Astrocyte (in vitro differentiated cells and primary cell): Measurements from ENCODE around the gene SPATA31E1. TPM values are rescaled to one million over a fixed set of nuclear protein-coding genes. Genes with fewer than 3 reads are reported as not detected.
A peak's percentile ranks its signal among the peaks of the same experiment; 100 is the strongest.

Source experiments
- DNase-seq: peaks from one replicate; pipeline ENCODE4 v3.0.0-alpha.2; 2010; ENCODE audit warnings: low read depth
- FAIRE-seq: peaks from 2 replicates; lab custom pipeline; 2011; peaks lifted over from hg19 to GRCh38; lab: Jason Lieb, UNC
- H2AFZ ChIP-seq: 2 replicates; pipeline ENCODE4 v1.6.0; 2012; ENCODE audit warnings: low read depth, low read length, inconsistent platforms
- H3K27ac ChIP-seq: 2 replicates; pipeline ENCODE4 v1.5.1; 2011; ENCODE audit warnings: low read depth, low read length, inconsistent platforms
- H3K27me3 ChIP-seq: 2 replicates; pipeline ENCODE4 v1.6.0; 2011; ENCODE audit warnings: low read length, inconsistent platforms; ENCODE audit not compliant: insufficient read depth
- H3K36me3 ChIP-seq: 2 replicates; pipeline ENCODE4 v1.5.1; 2011; ENCODE audit warnings: low read length, inconsistent platforms; ENCODE audit not compliant: insufficient read depth
- H3K4me1 ChIP-seq: 2 replicates; pipeline ENCODE4 v1.5.1; 2011; ENCODE audit warnings: low read length, inconsistent platforms; ENCODE audit not compliant: insufficient read depth
- H3K4me2 ChIP-seq: 2 replicates; pipeline ENCODE4 v1.6.0; 2012; ENCODE audit warnings: low read length, inconsistent platforms
- H3K4me3 ChIP-seq: 2 replicates; pipeline ENCODE4 v1.5.1; 2011; ENCODE audit warnings: low read depth, mild to moderate bottlenecking, low read length, inconsistent platforms; ENCODE audit not compliant: insufficient read depth
- H3K79me2 ChIP-seq: 2 replicates; pipeline ENCODE4 v1.6.0; 2012; ENCODE audit warnings: mild to moderate bottlenecking, low read length, inconsistent platforms; ENCODE audit not compliant: insufficient read depth
- H3K9ac ChIP-seq: 2 replicates; pipeline ENCODE4 v1.6.0; 2012; ENCODE audit warnings: mild to moderate bottlenecking, low read length, inconsistent platforms
- H3K9me3 ChIP-seq: 2 replicates; pipeline ENCODE4 v1.5.1; 2012; ENCODE audit warnings: low read depth, mild to moderate bottlenecking, low read length, inconsistent platforms; ENCODE audit not compliant: insufficient read depth
- H4K20me1 ChIP-seq: 2 replicates; pipeline ENCODE4 v1.6.0; 2012; ENCODE audit warnings: low read length, inconsistent platforms; ENCODE audit not compliant: insufficient read depth
- H3K27ac Mint-ChIP-seq: one replicate; pipeline ENCODE4 v1.8.0; 2021; ENCODE audit warnings: mild to moderate bottlenecking, mixed read lengths; ENCODE audit not compliant: unreplicated experiment
- H3K27me3 Mint-ChIP-seq: one replicate; pipeline ENCODE4 v1.8.0; 2021; ENCODE audit warnings: low read depth, mixed read lengths; ENCODE audit not compliant: unreplicated experiment
- H3K36me3 Mint-ChIP-seq: one replicate; pipeline ENCODE4 v1.8.0; 2021; ENCODE audit warnings: low read depth, mixed read lengths; ENCODE audit not compliant: unreplicated experiment
- H3K4me1 Mint-ChIP-seq: one replicate; pipeline ENCODE4 v1.8.0; 2021; ENCODE audit warnings: low read depth, mixed read lengths; ENCODE audit not compliant: unreplicated experiment
- H3K4me3 Mint-ChIP-seq: one replicate; pipeline ENCODE4 v1.8.0; 2021; ENCODE audit warnings: mild to moderate bottlenecking, moderate library complexity, mixed read lengths; ENCODE audit not compliant: unreplicated experiment
- H3K9me3 Mint-ChIP-seq: one replicate; pipeline ENCODE4 v1.8.0; 2021; ENCODE audit warnings: mild to moderate bottlenecking, mixed read lengths; ENCODE audit not compliant: unreplicated experiment
- CTCF ChIP-seq: IDR thresholded peaks from 2 replicates; pipeline ENCODE4 v1.5.1; 2011; ENCODE audit warnings: low read depth, mild to moderate bottlenecking, inconsistent platforms, low read length, moderate library complexity; ENCODE audit not compliant: insufficient read depth
- EZH2 ChIP-seq: IDR thresholded peaks from 2 replicates; pipeline ENCODE4 v1.6.1; 2012; ENCODE audit warnings: mild to moderate bottlenecking, low read length, inconsistent platforms; ENCODE audit not compliant: insufficient read depth
- total RNA-seq: library from RNA; stranded (reverse); gene quantifications from 2 replicates; pipeline ENCODE4 v1.2.1, GENCODE V29; 2021

The SPATA31E1 gene
- total RNA-seq, 1 donor from 2014 or later: not detected

GRCh38 chr9:87875060-87875459 is 7.6 kb upstream of the SPATA31E1 start:
- H3K27ac ChIP-seq: no peak overlapping the region
- Mint-ChIP-seq H3K4me3 (no peak overlapping the region), H3K27me3 (peaks cover 12% of the 10 kb centered on the region), H3K36me3 (peaks cover 2% of the 10 kb centered on the region), H3K27ac (no peak overlapping the region), H3K9me3 (peaks cover 7% of the 10 kb centered on the region), H3K4me1 (peaks cover 21% of the 10 kb centered on the region)
- H3K4me1 ChIP-seq: peaks cover 9% of the 10 kb centered on the region
- H3K79me2 ChIP-seq: no peaks in the 10 kb centered on the region
- DNase-seq (no peak), FAIRE-seq (no peak)
- no peak overlapping the region for H3K4me3 ChIP-seq
- H3K9me3 ChIP-seq: peaks cover 7% of the 10 kb centered on the region
- no peak overlapping the region for H3K4me2 ChIP-seq
- TF ChIP-seq CTCF: no peak
- no peak overlapping the region for H3K9ac ChIP-seq
- no peaks in the 10 kb centered on the region for H4K20me1 ChIP-seq
- no peaks in the 10 kb centered on the region for H3K27me3 ChIP-seq
- no peaks in the 10 kb centered on the region for H3K36me3 ChIP-seq
- H2AFZ ChIP-seq: no peak overlapping the region

- Histone ChIP-seq H3K27me3 (no peaks in the 10 kb centered on the region), H3K4me2 (no peak overlapping the region), H3K27ac (no peak overlapping the region), H3K4me1 (peaks cover 4% of the 10 kb centered on the region), H3K36me3 (no peaks in the 10 kb centered on the region), H3K4me3 (no peak overlapping the region), H3K9me3 (peaks cover 7% of the 10 kb centered on the region), H4K20me1 (no peaks in the 10 kb centered on the region), H3K79me2 (no peaks in the 10 kb centered on the region), H2AFZ (no peak overlapping the region), H3K9ac (no peak overlapping the region)
- no peak for DNase-seq
- Mint-ChIP-seq H3K27ac (no peak overlapping the region), H3K4me1 (peaks cover 24% of the 10 kb centered on the region), H3K9me3 (peaks cover 7% of the 10 kb centered on the region), H3K36me3 (peaks cover 2% of the 10 kb centered on the region), H3K4me3 (no peak overlapping the region), H3K27me3 (peaks cover 12% of the 10 kb centered on the region)
- no peak for FAIRE-seq
- TF ChIP-seq CTCF: no peak
- no peak for TF ChIP-seq EZH2
These were observed 6.7 kb upstream of the SPATA31E1 start for GRCh38 chr9:87875831-87876545.

GRCh38 chr9:87876708-87877107 is 6.0 kb upstream of the SPATA31E1 start:
- H3K27me3 ChIP-seq: no peaks in the 10 kb centered on the region
- TF ChIP-seq CTCF (no peak), EZH2 (no peak)
- no peak overlapping the region for H3K4me3 ChIP-seq
- Mint-ChIP-seq H3K36me3 (peaks cover 2% of the 10 kb centered on the region), H3K4me3 (no peak overlapping the region), H3K4me1 (peaks cover 24% of the 10 kb centered on the region), H3K9me3 (peaks cover 7% of the 10 kb centered on the region), H3K27me3 (peaks cover 16% of the 10 kb centered on the region), H3K27ac (peak overlapping the region; percentile 81)
- peaks cover 7% of the 10 kb centered on the region for H3K9me3 ChIP-seq
- H3K27ac ChIP-seq: no peak overlapping the region
- H2AFZ ChIP-seq: no peak overlapping the region
- H4K20me1 ChIP-seq: no peaks in the 10 kb centered on the region
- H3K79me2 ChIP-seq: no peaks in the 10 kb centered on the region
- peaks cover 4% of the 10 kb centered on the region for H3K4me1 ChIP-seq
- FAIRE-seq (no peak), DNase-seq (no peak)
- H3K9ac ChIP-seq: no peak overlapping the region
- no peaks in the 10 kb centered on the region for H3K36me3 ChIP-seq
- no peak overlapping the region for H3K4me2 ChIP-seq
